Adrenal gland (tissue), 5 donors: ENCODE measurements around the gene HOXC11.

Source experiments
- POLR2A ChIP-seq, 2 donors: fragments of 450-650 bp; IDR thresholded peaks; one replicate each; pipeline ENCODE4 v1.6.1; 2017; ENCODE audit warnings: antibody characterized with exemption in 2 of 2, mild to moderate bottlenecking in 2 of 2, moderate library complexity in 1 of 2
- TF ChIP-seq, protein P1 (sequence below), 6 experiments: fragments of 450-650 bp in 4 of 6; fragments of 200-600 bp in 2 of 6; sonication (generic) in 1 of 6; IDR thresholded peaks; 1 replicate in 5 of 6; 2 replicates in 1 of 6; pipeline versions ENCODE4 v1.5.1 to v1.8.0; 2016 to 2021; ENCODE audit warnings: antibody characterized with exemption in 6 of 6, mild to moderate bottlenecking in 2 of 6, moderate library complexity in 1 of 6
- donor health status: DM: no; HTN: no; CAD: no.

DNA sequence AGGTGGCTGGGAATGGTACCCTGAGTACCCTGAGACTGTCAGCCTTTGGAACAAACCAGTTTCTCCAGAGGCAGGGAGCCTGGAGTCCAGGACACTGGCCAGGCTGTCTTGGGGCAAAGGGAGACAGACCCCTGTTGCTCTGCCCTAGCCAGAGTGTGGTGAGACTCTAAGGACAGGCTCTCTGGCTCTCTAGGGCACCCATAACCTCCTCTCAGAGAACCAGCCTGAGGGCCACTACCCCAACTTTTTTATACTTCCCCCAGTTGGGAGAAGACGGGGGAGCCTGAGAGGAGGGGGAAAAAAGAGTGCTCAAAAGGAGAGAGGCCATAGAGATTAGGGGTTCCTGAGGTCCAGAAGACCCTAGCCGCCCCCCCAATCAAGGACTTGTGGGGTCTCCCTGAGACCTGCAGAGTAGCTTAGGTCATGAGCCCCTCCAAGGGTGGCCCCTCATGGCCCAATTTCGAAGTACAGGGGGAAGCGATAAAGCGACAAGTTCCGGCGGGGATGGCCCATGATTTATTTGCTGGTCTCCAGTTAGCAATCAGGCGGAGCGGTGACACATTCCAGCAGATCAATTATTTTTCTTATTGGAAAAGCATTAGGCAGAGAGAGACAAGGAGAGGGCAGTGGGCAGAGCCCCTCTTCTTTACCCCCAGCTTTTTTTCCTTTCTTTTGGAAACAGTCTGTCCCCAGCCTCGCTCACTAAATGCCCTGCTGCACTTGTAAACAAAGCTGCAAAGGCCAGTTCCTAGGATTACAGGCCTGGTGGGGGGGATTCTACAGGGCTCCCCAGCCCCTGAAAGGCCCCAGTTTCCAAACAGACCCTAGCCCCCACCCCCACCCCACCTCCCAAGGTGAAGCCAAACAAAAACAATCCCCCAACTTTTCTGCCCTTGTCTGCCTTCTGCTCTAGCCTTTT lies 37.4 kb downstream of the HOXC11 start:
- TF ChIP-seq, protein P1, sequence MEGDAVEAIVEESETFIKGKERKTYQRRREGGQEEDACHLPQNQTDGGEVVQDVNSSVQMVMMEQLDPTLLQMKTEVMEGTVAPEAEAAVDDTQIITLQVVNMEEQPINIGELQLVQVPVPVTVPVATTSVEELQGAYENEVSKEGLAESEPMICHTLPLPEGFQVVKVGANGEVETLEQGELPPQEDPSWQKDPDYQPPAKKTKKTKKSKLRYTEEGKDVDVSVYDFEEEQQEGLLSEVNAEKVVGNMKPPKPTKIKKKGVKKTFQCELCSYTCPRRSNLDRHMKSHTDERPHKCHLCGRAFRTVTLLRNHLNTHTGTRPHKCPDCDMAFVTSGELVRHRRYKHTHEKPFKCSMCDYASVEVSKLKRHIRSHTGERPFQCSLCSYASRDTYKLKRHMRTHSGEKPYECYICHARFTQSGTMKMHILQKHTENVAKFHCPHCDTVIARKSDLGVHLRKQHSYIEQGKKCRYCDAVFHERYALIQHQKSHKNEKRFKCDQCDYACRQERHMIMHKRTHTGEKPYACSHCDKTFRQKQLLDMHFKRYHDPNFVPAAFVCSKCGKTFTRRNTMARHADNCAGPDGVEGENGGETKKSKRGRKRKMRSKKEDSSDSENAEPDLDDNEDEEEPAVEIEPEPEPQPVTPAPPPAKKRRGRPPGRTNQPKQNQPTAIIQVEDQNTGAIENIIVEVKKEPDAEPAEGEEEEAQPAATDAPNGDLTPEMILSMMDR (IDR thresholded peaks at IDR 0.05): no peak
- no peak for TF ChIP-seq POLR2A (IDR thresholded peaks at IDR 0.05)
